Coronary artery (tissue), 2 donors: ENCODE results near the gene CLCN3.
"Not testable (repeated sequence)": the region's sequence is repeated elsewhere in the genome, so short reads cannot be mapped to it uniquely, and the experiment has no call there.

Experiments
- DNase-seq: peaks from one replicate; pipeline ENCODE4 v3.0.0-alpha.2; 2017; ENCODE audit warnings: low spot score
- H3K27ac ChIP-seq, 2 donors: fragments of 200-600 bp; sonication (generic); one replicate each; pipeline ENCODE4 v1.5.1; 2016 to 2019
- H3K4me3 ChIP-seq: fragments of 200-600 bp; sonication (generic); 2 replicates; pipeline ENCODE4 v1.5.1; 2016; ENCODE audit warnings: mild to moderate bottlenecking, moderate library complexity
- CTCF ChIP-seq: fragments of 200-600 bp; sonication (generic); IDR thresholded peaks from one replicate; pipeline ENCODE4 v1.5.1; 2019; ENCODE audit warnings: antibody characterized with exemption

CLCN3 gene

GRCh38 chr4:169761846-169762245 is 141.5 kb downstream of the CLCN3 start:
- TF ChIP-seq CTCF, result no peak
- H3K4me3 ChIP-seq, result no peak overlapping the region
- H3K27ac ChIP-seq, result no peak overlapping the region
- DNase-seq, result no peak

- no peak for DNase-seq
- TF ChIP-seq CTCF, result no peak
- Histone ChIP-seq H3K27ac (no peak overlapping the region), H3K4me3 (no peak overlapping the region)
These were observed 145.5 kb downstream of the CLCN3 start for GRCh38 chr4:169765835-169766234.

GRCh38 chr4:169766741-169767140 is 146.4 kb downstream of the CLCN3 start:
- H3K4me3 ChIP-seq, result no peak overlapping the region
- H3K27ac ChIP-seq, result no peak overlapping the region
- TF ChIP-seq CTCF, result no peak

GRCh38 chr4:169768385-169768784 is 148.0 kb downstream of the CLCN3 start:
- no peak for TF ChIP-seq CTCF
- DNase-seq, result no peak
- Histone ChIP-seq H3K27ac (no peak overlapping the region), H3K4me3 (no peak overlapping the region)

More at GRCh38 chr4:169766741-169767140, 146.4 kb downstream of the CLCN3 start:
- DNase-seq, result no peak

GRCh38 chr4:169770416-169770815 is 150.0 kb downstream of the CLCN3 start:
- H3K4me3 ChIP-seq, result no peak overlapping the region
- no peak for DNase-seq
- no peak for TF ChIP-seq CTCF
- H3K27ac ChIP-seq, result no peak overlapping the region

GRCh38 chr4:169771556-169772080 is 151.2 kb downstream of the CLCN3 start:
- DNase-seq, H3K27ac ChIP-seq, H3K4me3 ChIP-seq: not testable (repeated sequence)
